HG02870 (cell line): ENCODE measurements around the gene CLHC1.

Experiments
- ATAC-seq: cut with Tn5 transposase; IDR thresholded peaks from one replicate; pipeline ENCODE4 v1.9.1; 2021; ENCODE audit warnings: mild to moderate bottlenecking, moderate library complexity; ENCODE audit not compliant: unreplicated experiment

The CLHC1 gene

DNA sequence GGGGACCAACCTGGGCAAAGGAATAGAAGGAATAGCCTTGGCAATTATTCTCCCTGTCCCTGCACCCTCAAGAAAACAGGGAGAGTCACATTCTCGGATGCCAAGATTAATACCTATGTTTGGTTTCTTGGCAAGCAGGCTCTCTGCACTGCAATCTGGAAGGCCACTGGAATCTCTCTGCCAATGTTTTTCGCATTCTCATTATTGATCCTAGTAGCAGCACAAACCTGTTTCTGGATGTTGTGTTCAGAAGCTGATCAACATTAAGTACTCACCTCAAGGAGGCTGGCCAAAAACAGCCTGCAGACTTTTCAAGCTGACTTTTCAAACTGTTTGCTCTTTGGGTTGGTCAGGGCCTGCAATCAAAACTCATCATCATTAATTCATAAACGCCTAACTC lies 62.2 kb downstream of the CLHC1 start:
- no peak for ATAC-seq

DNA sequence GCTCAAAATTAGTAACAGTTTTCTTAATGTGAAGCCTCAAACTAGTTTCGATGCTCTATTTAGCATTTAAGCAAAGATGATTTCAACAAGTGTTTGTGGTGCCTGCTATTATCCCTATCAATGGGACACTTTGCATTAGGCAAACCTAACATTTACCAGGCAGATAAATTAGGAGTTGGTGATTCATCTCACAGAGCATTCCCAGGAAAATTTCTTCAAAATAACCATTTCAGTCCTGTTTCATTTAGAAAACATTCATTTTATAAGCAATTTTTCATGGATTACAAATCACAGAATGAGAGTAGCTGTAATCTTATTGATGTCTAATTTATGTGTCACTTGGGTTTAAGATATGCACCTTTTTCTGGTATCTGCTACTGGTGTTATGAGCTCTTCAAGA lies 62.7 kb downstream of the CLHC1 start:
- no peak for ATAC-seq

DNA sequence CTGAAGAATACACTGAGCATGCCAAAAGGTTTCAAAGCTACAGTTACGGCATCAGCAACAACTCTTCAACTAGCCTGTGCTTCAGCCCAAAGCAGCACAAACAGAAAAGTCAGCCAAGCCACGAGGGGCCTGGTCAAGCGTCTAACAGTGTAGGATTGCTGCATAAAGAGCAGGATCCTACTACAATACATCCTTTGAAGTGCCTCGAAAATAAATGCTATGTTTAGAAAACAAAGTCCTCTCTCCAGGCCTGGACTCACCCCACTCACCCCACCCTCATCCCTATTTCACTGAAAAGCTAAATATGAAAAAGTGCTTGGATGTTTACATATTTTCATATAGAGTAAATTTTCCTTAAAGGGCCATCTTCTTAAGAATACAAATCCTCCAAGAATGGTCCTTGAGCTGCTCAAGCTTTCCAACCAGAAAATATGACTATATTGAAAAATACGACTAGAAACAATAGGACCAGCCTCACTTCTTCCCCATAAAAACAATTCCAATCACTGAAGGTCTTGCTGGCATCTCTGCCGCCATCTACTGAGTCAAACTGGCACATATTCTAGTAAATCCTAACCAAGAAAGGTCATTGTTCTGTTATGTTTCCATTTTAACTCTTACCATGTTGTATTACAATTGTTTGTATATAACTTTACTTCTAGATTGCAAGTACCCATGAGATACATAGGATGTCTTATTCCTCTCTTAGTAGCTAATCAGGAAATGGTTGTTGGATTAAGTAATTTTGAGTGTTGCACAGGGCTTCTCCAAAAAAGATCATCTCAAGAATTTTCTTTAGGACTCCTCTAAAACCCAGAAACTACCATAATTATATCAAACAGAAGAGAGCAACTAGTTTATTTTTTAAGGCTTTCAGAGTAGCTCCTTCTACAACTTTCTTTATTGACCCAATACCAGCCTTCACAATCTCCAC lies 63.6 kb downstream of the CLHC1 start:
- no peak for ATAC-seq

DNA sequence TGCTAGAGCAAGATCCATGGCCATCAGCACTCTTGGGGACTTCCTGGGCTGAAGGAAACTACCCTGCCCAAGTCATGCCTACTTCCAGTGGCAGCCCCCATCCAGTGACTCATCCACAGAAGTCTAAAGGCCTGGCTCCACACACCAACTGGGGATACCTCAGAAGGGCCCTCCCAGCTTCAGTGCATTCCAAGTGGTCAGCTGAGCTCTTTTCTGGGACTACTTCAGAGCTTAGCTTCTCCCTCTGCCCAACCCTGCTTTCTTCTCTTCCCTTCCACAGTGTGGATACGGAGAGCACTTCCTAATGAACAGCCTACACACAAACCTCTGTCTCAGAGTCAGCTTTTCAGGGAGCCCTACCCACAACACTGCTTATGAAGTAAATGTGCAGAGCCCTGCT lies 66.5 kb downstream of the CLHC1 start:
- ATAC-seq = no peak

DNA sequence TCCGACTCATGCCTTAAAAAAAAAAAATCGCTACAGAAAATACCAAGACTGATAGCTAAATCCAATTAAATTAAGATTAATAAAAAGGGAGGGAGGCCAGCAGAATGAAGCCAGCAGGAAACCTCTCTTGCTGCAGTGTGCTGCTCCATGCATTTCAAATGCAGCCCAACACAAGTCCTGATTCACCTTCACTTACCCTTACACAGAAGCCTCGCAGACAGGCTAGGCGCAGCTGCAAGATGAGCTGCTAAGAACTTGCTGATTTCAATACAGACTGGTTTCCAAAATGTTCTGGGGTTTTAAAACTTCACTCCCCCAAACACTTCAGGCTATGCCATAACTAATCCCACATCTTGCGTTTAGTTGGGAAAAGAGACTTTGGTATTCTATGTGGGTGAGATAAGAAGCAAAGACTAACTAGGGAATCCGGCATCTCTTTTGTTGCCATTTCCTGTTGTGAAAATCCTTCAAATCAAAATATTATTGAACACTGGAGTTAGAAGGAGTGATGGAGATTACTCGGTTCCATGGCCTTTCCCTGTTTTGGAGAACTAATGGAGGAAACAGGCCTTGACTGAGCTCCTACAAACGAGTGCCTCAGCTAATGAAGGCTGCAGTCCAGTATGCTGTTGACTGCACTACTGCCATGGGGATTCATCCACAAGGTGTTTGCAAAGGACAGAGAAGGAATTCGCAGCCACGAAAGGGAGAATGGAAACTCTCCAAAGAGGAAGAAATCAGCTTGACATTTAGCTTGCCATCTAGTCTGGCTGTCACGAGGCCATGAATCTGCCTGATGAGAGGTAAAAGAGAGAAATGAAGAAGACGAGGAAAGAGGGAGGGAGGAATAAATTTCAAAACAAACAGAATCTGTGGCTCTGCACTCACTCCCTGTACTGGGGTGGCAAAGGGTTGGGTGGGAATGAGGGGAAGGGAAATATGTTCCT lies 67.3 kb downstream of the CLHC1 start:
- no peak for ATAC-seq

DNA sequence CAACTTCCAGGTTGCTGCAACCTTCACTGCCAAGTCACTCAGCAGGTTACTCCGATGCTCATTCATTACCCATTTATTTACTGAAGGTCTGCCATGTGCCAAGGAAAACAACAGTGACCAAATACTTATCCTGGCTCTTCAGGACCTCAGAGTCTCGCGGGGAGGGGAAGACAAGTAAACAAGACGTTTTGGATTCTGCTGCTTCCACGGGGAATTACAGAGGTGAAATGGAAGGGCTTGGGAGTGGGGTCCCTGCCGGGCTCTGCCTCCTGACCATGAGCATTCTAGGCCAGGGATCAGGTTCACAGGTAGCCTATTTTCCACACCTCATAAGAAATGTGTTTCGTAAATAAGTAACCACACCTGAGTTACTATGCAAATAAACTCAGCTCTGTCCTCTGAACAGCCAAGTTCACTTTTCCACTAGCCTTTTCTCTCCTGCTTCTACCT lies 68.1 kb downstream of the CLHC1 start:
- no peak for ATAC-seq

DNA sequence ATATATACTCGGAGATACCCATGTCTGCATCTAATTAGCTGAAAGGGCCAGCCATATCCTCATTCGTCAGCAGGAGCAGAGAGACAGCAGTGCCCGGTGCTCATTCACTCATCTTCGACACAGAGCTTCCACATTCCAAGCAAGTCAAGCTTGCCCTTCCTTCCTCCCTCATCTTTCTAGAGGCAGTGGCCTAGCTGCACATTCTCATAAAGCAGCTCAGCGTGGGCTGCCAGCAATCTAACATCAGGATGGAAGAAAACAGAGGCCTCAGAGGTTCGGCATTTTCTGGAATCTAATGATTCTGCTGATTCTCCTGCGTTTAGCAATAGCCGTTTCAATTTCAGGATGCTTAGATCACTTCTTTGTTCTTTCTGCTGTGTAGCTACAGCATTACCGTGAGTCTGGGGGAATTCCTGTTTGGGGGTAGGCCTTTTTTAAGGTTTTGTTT lies 68.8 kb downstream of the CLHC1 start:
- no peak for ATAC-seq

DNA sequence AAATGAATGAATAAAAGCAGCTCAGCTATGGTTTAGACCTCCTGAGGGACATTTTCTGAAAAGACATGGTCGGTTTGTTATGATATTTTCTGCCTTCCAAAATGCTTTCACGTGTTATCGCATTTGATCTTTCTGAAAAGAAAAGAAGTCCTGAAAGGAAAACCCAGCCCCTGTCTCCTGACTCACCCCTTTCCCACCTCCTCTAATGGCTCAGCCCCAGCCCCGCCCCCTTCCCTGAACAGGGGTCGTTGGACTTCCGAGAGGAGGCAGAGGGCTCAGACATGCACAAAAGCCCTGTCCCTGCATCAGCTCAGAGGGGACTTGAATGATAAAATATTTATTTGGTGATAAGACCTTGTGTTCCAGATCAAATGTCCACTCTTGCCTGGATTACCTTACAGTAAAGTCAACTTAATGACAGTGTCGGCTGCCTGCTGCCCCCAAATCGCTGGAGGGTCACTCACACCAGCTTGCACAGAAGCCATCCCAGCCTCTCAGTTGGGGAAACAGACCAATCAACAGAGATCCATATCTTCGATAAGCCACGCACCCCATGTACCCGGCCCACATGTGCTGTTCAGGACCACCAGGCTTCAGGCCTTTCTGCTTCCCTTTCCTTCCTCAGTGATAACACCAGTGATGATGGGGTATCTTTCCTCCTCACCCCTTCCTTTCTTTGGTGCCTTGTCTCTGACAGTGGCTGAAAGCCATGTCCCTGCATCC lies 69.6 kb downstream of the CLHC1 start:
- no peak for ATAC-seq

DNA sequence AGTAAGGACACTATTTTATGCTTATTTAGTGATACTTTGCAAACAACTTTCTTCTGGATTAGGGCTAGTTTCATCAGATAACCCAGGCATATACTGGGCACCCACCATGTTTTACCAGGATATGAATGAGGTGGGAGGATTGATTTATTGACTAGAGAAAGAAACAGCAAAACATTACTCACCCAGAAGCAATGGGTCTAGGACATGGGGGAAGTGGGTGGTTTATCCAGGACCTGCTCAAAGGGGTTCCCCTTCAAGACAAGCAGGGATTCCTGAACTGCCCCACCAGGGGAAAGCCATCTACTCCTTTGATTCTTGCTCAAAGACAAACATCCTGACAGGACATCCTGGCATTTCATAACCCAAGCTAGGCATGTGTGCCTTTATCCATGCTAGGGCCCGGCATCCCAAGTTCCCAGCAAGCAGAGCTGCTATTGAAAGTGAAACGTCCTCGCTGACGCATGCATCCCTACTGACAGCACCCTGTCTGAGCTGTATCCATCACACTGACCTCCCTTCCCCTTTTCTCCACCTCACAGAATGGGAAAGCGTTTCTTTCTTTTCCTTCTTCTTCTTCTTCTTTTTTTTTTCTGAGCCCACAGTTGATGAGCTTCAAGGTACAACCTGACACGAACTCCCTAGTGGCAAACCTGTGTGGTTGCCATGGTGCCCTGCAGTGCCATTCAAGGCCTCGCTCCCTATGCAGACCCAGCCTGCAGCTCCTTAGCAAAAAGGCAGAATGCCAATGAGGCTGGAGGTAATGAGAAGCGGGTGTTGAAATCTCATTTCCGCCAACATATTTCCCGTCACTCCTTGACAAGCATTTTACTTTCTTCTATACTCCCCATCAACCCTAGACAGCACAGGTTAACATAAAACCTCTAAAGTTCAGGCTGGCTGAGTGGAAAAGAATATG lies 70.5 kb downstream of the CLHC1 start:
- no peak for ATAC-seq

DNA sequence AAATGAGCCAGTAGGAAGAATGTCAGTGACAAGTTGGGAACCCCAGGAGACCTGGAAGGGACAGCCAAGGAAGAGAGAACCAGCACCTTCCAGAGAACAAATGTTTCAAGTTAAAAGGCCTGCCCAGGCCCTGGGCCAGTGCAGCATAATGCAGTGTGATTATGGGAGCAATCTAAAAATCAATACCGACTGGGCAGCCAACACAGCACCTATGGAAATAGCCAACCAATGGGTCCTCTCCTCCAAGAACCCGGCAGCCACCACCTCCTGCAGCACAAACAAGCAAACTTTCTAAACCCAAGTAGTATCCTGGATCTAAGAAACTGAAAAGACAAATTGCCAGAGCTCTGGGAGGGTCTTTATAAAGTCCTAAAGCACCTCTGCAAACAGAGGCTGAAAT lies 71.7 kb downstream of the CLHC1 start:
- no peak for ATAC-seq

DNA sequence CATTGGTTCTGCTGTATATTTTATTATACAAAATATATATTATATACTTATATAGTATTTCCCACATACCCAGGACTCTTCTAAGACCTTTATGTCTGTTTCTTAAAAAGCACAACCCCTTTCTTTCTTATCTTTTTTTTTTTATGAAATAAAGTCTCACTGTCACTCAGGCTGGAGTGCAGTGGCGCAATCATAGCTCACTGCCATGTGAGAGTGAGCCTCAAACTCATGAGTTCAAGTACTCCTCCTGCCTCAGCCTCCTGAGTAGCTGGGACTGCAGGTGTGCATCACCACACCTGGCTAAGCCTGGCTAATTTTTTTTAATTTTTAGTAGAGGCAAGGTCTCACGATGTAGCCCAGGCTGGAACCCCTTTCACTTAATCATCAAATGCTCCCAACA lies 72.3 kb downstream of the CLHC1 start:
- no peak for ATAC-seq

DNA sequence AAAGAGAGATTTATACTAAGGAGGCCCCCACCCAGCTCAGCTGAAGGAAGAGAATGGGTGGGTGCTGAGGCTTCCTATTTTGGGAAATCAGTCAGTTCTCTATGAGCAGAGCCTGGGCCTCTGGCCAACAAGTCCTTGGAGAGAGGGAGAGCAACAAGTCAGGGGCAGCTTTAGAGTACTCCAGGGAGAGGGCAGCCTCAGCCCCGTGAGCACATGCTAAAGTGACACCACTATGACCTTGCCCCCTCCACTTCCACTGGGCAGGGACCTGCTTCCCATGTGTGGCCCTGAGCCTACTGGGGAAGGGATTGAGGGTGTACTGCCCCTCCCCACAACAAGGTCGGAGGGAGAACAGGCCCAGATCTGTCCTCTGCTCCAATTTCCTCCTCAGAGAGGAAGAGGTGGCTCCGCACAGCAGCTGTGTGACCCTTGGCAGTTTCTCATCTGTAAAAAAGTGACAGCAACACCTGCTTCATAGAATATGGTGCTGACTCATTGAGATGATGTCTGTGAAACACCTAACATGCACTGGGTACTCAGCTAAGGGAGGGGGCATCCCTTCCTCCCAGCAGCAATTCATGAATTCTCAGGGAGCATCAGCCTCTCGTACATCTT lies 72.9 kb downstream of the CLHC1 start:
- ATAC-seq = peak; percentile 78

DNA sequence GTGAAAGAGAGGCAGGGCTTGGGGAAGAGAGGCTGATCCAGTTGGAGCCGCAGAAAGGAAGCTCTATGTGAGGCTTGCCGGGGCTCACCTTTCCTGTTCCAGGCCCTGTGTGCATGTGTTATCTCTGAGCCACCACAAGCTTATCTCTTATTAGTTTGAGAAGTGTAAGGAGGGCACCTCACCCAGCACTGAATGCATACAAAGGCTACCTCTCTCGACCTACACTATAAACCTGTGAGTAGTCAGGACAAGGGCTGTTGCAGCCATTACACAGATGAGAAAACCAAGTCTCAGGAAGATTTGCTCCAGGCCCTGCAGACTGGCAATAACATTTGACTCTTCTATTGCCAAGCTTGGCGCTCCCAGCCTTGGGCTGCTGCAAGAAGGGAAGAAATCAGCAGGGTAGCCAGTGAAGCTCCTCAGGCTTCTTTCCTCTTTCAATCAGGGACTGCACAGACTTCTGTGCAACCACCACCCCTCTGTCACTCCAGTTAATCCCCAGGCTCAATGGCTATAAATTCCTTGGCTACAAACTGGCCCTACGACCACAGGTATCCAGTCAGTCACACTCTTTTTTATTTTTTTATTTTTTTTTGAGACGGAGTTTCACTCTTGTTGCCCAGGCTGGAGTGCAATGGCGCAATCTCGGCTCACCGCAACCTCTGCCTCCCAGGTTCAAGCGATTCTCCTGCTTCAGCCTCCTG lies 73.8 kb downstream of the CLHC1 start:
- ATAC-seq = no peak

DNA sequence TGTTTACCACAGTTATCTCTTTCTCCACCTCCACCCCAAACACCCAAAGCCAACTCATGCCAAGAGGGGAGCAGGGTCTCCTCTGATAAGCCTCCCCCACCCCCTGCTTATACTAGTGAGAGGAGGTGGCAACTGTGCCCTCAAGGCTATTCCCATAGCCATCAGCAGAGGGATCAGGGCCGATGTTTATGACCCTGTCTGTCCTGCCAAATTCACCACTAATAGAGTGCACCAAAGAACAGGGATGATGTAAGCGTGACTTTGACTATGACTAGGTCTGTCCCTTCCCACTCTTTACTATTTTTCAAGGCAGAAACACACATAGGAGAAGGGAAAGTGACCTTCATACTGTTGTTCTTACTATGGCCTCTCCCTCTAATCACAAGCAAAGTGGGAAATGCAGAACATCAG lies 74.6 kb downstream of the CLHC1 start:
- no peak for ATAC-seq

DNA sequence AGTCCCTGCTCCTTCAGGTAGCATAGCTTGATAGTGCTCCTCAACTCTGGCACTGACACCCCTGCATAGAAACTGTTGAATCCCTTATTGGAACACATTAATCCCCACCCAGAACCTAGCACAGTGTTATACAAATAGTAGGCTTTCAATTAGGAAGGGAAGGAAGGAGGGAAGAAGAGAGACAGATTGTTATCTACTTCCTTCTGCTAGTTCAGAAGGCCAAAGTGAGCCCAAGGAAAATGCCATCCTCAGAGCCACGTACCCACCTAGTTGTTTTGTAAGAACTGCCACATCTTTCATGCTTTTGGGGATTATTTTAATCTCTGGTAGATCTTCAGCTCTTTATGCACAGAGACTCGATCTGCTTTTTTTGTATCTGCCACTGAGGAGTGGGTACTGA lies 75.1 kb downstream of the CLHC1 start:
- ATAC-seq = no peak

DNA sequence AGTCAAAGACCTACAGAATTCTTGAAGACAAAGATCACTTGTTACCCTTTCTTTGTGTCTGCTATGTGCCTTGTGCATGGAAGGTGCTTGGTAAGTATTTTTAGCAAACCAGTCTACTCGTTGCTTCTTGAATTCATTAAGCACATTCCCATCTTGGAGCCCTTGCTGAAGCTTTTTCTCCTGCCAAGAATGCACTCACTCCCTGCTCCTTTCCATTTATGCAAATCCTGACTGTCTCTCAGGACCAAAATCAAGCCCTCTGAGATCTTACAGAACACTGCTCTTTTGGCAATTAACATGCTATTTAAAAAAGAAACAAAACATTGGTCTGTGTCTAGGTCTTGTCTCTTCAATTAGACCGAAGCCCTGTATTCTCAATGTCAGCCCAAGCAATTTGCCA lies 75.8 kb downstream of the CLHC1 start:
- ATAC-seq = no peak

DNA sequence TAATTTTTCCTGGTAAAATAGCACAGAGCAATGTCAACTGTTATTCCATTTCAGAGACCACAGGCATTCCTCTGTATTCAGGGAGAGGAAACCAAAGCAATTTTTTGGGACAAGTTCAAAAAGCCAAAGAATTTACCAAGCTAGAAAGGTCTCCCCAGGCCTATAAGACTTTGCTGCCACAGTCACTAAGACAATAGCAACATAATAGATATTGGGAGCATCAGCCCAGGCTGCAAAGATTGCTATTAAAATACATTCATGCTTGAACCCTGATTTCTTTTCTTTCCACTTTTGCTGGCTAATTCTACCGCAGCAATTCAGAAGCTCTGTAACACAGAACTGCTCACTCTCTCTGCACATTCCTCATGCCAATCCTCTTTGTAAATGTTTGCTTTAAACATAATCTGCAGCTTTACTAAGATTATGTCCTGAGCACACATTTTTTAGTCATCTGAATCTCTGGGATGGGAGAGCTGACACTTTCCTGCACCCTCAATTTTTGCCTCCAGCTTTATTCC lies 76.3 kb downstream of the CLHC1 start:
- ATAC-seq = no peak

DNA sequence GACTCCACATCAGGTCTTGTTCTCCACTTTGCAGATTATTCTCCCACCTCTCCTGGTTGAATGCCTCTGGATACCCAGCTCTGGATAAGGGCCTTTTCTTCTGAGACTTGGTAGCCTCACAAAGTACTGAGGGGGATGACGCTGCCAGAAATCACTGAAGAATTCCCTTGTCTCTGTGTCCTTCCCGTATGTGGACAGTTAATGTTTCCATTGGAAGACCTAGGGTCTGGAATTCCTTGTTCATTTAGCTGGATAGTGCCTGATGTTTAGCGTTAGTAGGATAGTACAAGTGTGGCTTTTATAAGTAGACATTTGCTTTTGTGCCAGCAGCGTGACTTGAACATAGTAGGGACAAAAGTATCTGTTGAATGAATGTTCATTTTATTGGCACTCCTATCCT lies 76.9 kb downstream of the CLHC1 start:
- ATAC-seq = no peak
